ENCODE results near the gene SMTN. TPM values are rescaled to one million over a fixed set of nuclear protein-coding genes. Genes with fewer than 3 reads are reported as not detected.

The SMTN gene
- total and polyA plus RNA-seq, 2 donors (not counting 3 experiments of a cell fraction or from before 2014, with no cell fraction given), result 59.0 to 197 TPM

- Histone ChIP-seq H3K36me3 (ENCODE audit: control insufficient read depth in 2 of 2, extremely low read depth in 1 of 2, insufficient read depth in 2 of 2, low read length in 2 of 2) (no peaks in the 10 kb centered on the region), H3K9me1 (replicated peaks; ENCODE audit: control insufficient read depth, extremely low read depth, insufficient read depth, low read length) (no peaks in the 10 kb centered on the region), H3K9me3 (replicated peaks; ENCODE audit: control insufficient read depth, insufficient read depth, low read length) (no peaks in the 10 kb centered on the region), H3K4me2 (ENCODE audit: insufficient read depth, low read length) (no peak overlapping the region), H4K20me1 (replicated peaks; ENCODE audit: control insufficient read depth, extremely low read depth, insufficient read depth, low read length) (no peaks in the 10 kb centered on the region), H3K79me2 (ENCODE audit: control insufficient read depth, insufficient read depth, low read length) (no peaks in the 10 kb centered on the region), H3K4me3 (replicated peaks in 1 of 3; ENCODE audit: insufficient read depth in 1 of 3, low read depth in 1 of 3, low read length in 3 of 3) (no peak overlapping the region), H2AFZ (ENCODE audit: low read depth, low read length) (no peak overlapping the region), H3K27ac (ENCODE audit: insufficient read depth, low read depth, low read length) (no peak overlapping the region), H3K9ac (replicated peaks; ENCODE audit: extremely low read depth, insufficient read depth, low read length) (no peak overlapping the region), H3K4me1 (ENCODE audit: control insufficient read depth, extremely low read depth, insufficient read depth, low read length) (no peaks in the 10 kb centered on the region), H3K27me3 (ENCODE audit: control insufficient read depth in 2 of 2, insufficient read depth in 2 of 2, low read length in 2 of 2) (peaks cover 0 to 4% of the 10 kb centered on the region in 2 experiments)
- FAIRE-seq (no peak), DNase-seq (ENCODE audit: low read depth, low spot score) (no peak)
- TF ChIP-seq, protein P1, sequence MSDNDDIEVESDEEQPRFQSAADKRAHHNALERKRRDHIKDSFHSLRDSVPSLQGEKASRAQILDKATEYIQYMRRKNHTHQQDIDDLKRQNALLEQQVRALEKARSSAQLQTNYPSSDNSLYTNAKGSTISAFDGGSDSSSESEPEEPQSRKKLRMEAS (IDR thresholded peaks at IDR 0.05; ENCODE audit: insufficient read depth, insufficient read length), result no peak
- dilution Hi-C loops (cut with MboI; ENCODE audit: extremely low pct_ligation_motif_present, low sequenced_read_pairs) (no loop called here), intact Hi-C loops (cut with micrococcal nuclease) (no loop called here)
- BruUV-seq (replicated peaks), result no TSS peak
- CTCF ChIA-PET, result interaction anchor here (0.9 to 2.2 kb wide), 2 partner anchors 18 to 105 kb away, joined by 3 to 12 read pairs; partner anchors contain the start of gene SELENOM
- POLR2A ChIA-PET, result no interaction called here
Observed at GRCh38 chr22:31125521-31126117, 44.5 kb downstream of the SMTN start.

DNA sequence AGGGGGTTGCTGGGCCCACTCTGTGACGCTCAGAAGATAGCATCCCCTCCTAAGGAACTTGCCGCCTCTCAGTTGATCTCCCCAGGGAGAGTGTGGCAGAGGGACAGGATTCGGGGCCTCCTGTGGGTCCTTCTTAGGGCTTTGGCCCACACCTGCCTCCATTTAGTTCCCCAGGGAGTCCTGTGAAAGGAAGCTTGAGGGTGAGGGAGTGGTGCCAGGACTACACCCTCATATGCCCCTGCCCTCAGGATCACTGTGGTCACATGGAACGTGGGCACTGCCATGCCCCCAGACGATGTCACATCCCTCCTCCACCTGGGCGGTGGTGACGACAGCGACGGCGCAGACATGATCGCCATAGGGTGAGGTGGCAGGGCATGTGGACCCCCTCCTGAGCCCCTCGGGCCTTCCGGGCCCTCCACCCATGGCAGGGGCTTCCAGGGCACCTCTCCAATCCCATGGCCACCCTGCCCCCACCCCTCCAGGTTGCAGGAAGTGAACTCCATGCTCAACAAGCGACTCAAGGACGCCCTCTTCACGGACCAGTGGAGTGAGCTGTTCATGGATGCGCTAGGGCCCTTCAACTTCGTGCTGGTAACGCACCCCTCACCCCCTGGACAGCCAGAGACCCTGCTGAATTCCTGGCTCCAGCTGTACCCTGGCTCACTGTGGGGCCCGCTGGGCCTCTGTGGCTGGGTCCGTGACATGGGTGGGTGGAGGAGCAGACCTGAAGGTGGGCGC is 45.2 kb downstream of the SMTN start:
- H3K4me3 ChIP-seq (replicated peaks in 1 of 3; ENCODE audit: insufficient read depth in 1 of 3, low read depth in 1 of 3, low read length in 3 of 3), result no peak overlapping the region
- H3K27me3 ChIP-seq (ENCODE audit: control insufficient read depth in 2 of 2, insufficient read depth in 2 of 2, low read length in 2 of 2), result peaks cover 0 to 4% of the 10 kb centered on the region in 2 experiments
- ChIA-PET POLR2A (interaction anchor here (0.6 kb wide), 2 partner anchors 157 to 170 kb away, joined by 3 to 5 read pairs; partner anchors contain the start of genes MORC2 and TUG1), CTCF (no interaction called here)
- DNase-seq (ENCODE audit: low read depth, low spot score), result no peak
- no peaks in the 10 kb centered on the region for H3K4me1 ChIP-seq (ENCODE audit: control insufficient read depth, extremely low read depth, insufficient read depth, low read length)
- no peaks in the 10 kb centered on the region for H3K79me2 ChIP-seq (ENCODE audit: control insufficient read depth, insufficient read depth, low read length)
- H3K9me1 ChIP-seq (replicated peaks; ENCODE audit: control insufficient read depth, extremely low read depth, insufficient read depth, low read length), result no peaks in the 10 kb centered on the region
- no peak overlapping the region for H3K4me2 ChIP-seq (ENCODE audit: insufficient read depth, low read length)
- no peaks in the 10 kb centered on the region for H3K9me3 ChIP-seq (replicated peaks; ENCODE audit: control insufficient read depth, insufficient read depth, low read length)
- no peak overlapping the region for H2AFZ ChIP-seq (ENCODE audit: low read depth, low read length)
- no peak for FAIRE-seq
- dilution Hi-C loops (cut with MboI; ENCODE audit: extremely low pct_ligation_motif_present, low sequenced_read_pairs), result no loop called here
- no peaks in the 10 kb centered on the region for H3K36me3 ChIP-seq (ENCODE audit: control insufficient read depth in 2 of 2, extremely low read depth in 1 of 2, insufficient read depth in 2 of 2, low read length in 2 of 2)
- intact Hi-C loops (cut with micrococcal nuclease), result no loop called here
- H3K9ac ChIP-seq (replicated peaks; ENCODE audit: extremely low read depth, insufficient read depth, low read length), result no peak overlapping the region
- H4K20me1 ChIP-seq (replicated peaks; ENCODE audit: control insufficient read depth, extremely low read depth, insufficient read depth, low read length), result no peaks in the 10 kb centered on the region
- BruUV-seq (replicated peaks), result no TSS peak
- TF ChIP-seq POLR2A (IDR thresholded peaks at IDR 0.05; ENCODE audit: low read depth, low read length) (no peak), CTCF (IDR thresholded peaks at IDR 0.05; ENCODE audit: extremely low read depth in 1 of 2, insufficient read depth in 1 of 2, low read depth in 1 of 2, low read length in 2 of 2) (no peak), MYC (IDR thresholded peaks at IDR 0.05; ENCODE audit: low read depth, low read length) (no peak), FOS (IDR thresholded peaks at IDR 0.05; ENCODE audit: borderline replicate concordance, insufficient read depth, low read length) (no peak), POLR2AphosphoS5 (IDR thresholded peaks at IDR 0.05; ENCODE audit: insufficient read depth, low read depth, low read length) (no peak), EZH2 (IDR thresholded peaks at IDR 0.05; ENCODE audit: borderline replicate concordance, low read depth, low read length, severe bottlenecking) (no peak), JUN (IDR thresholded peaks at IDR 0.05; ENCODE audit: borderline replicate concordance, insufficient read depth, insufficient read length, low read depth) (no peak), GATA2 (IDR thresholded peaks at IDR 0.05; ENCODE audit: insufficient read depth, insufficient read length, low read depth, low read length) (no peak)
- TF ChIP-seq, protein P1 (IDR thresholded peaks at IDR 0.05; ENCODE audit: insufficient read depth, insufficient read length), result no peak
- no peak overlapping the region for H3K27ac ChIP-seq (ENCODE audit: insufficient read depth, low read depth, low read length)
